Nephron progenitor cell (in vitro differentiated cells): Measurements from ENCODE around the gene CORT.
"Not testable (repeated sequence)": the region's sequence is repeated elsewhere in the genome, so short reads cannot be mapped to it uniquely, and the experiment has no call there.

Experiments used
- DNase-seq: peaks from one replicate; pipeline ENCODE4 v3.0.0; 2021
- H3K27ac Mint-ChIP-seq: 2 replicates; pipeline ENCODE4 v1.8.0; 2021; ENCODE audit warnings: mild to moderate bottlenecking, moderate library complexity, mixed read lengths
- H3K27me3 Mint-ChIP-seq: 2 replicates; pipeline ENCODE4 v1.8.0; 2021; ENCODE audit warnings: mild to moderate bottlenecking, low read depth, mixed read lengths; ENCODE audit not compliant: poor library complexity
- H3K36me3 Mint-ChIP-seq: 2 replicates; pipeline ENCODE4 v1.8.0; 2021; ENCODE audit warnings: low read depth, mixed read lengths
- H3K4me1 Mint-ChIP-seq: 2 replicates; pipeline ENCODE4 v1.8.0; 2021; ENCODE audit warnings: mixed read lengths
- H3K4me3 Mint-ChIP-seq: 2 replicates; pipeline ENCODE4 v1.8.0; 2021; ENCODE audit warnings: mild to moderate bottlenecking, moderate library complexity, mixed read lengths
- H3K9me3 Mint-ChIP-seq: 2 replicates; pipeline ENCODE4 v1.8.0; 2021; ENCODE audit warnings: mild to moderate bottlenecking, moderate library complexity, mixed read lengths
- CTCF ChIP-seq: fragments of 200-600 bp; sonication (generic); IDR thresholded peaks from 2 replicates; pipeline ENCODE4 v1.5.0; 2021; ENCODE audit warnings: antibody characterized with exemption

Gene CORT

GRCh38 chr1:10470043-10470442 is 20.2 kb downstream of the CORT start:
- Mint-ChIP-seq H3K9me3 (no peaks in the 10 kb centered on the region), H3K4me1 (peaks cover 29% of the 10 kb centered on the region), H3K27ac (no peak overlapping the region), H3K36me3 (peaks cover 26% of the 10 kb centered on the region), H3K27me3 (no peaks in the 10 kb centered on the region), H3K4me3 (no peak overlapping the region)
- DNase-seq: no peak
- TF ChIP-seq CTCF: no peak

- H3K27ac Mint-ChIP-seq: peak overlapping the region; percentile 98
- peak; percentile 26 for DNase-seq
- H3K36me3 Mint-ChIP-seq: peaks cover 22% of the 10 kb centered on the region
- TF ChIP-seq CTCF: no peak
- no peaks in the 10 kb centered on the region for H3K27me3 Mint-ChIP-seq
- H3K9me3 Mint-ChIP-seq: no peaks in the 10 kb centered on the region
- H3K4me1 Mint-ChIP-seq: peaks cover 41% of the 10 kb centered on the region
- peak overlapping the region; percentile 95 for H3K4me3 Mint-ChIP-seq
These were observed 21.8 kb downstream of the CORT start for GRCh38 chr1:10471411-10472219.

DNA sequence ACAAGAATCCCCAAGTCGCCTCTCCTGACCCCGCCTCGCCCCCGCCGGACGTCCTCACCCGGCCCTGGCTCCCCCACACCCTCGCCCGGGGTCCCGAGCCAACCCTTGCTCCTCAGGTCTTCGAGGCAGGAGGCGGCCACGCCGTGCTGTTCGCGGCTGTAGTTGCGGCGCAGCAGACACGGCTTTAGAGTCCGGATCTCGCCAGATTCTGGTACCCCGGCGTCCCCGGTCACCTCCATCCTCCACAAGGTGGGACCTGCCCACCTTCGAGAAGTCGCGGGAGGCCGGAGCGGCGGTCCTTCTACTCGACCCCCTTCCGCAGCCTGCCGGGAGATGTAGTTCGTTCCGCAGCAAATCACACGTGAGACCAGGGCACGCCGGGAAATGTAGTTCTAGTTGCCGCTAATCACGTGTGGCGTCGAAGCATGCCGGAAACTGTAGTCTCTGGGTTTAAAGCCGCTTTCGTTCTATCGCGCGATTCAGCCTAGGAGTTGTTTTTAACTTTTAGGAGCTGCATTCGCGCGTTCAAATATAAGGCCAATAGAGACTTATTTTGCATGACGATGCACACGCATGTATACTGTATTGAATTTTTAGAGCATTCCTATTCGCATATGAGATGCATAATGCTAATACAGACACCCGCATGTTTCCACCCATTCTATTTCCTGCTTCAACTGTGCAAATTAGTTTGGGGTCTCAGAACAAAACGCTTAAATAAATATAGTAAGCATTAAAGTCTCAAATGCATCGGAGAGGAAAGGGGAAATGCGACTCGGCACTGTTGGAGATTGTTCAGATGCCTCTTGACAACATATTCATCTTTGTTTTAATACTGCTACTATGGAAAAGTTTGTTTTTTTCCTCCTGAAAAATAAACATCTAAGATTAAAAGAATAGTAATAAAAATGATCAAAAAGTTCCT is 22.7 kb downstream of the CORT start, which contains the start of gene DFFA:
Gene DFFA, minus strand, starts transcription at position 310 of the 925 bp plus-strand sequence. Its CDS starts 71 bp downstream, at position 239.
- peak within 1 kb of the TSS; percentile 95 for H3K4me3 Mint-ChIP-seq
- DNase-seq: peak; percentile 91
- no peaks in the 10 kb centered on the region for H3K27me3 Mint-ChIP-seq
- H3K4me1 Mint-ChIP-seq: peaks cover 42% of the 10 kb centered on the region
- no peak for TF ChIP-seq CTCF
- H3K27ac Mint-ChIP-seq: peak within 1 kb of the TSS; percentile 98
- peaks cover 17% of the 10 kb centered on the region for H3K36me3 Mint-ChIP-seq
- H3K9me3 Mint-ChIP-seq: no peaks in the 10 kb centered on the region

GRCh38 chr1:10473145-10473765 is 23.4 kb downstream of the CORT start:
- no peaks in the 10 kb centered on the region for H3K27me3 Mint-ChIP-seq
- peak overlapping the region; percentile 66 for H3K27ac Mint-ChIP-seq
- H3K9me3 Mint-ChIP-seq: no peaks in the 10 kb centered on the region
- DNase-seq: no peak
- H3K4me1 Mint-ChIP-seq: peaks cover 42% of the 10 kb centered on the region
- TF ChIP-seq CTCF: no peak
- peak overlapping the region; percentile 95 for H3K4me3 Mint-ChIP-seq
- peaks cover 10% of the 10 kb centered on the region for H3K36me3 Mint-ChIP-seq

- peak overlapping the region; percentile 93 for H3K4me3 Mint-ChIP-seq
- not testable (repeated sequence) for H3K27me3 Mint-ChIP-seq, DNase-seq, H3K9me3 Mint-ChIP-seq, H3K36me3 Mint-ChIP-seq, H3K27ac Mint-ChIP-seq
- peaks cover 42% of the 10 kb centered on the region for H3K4me1 Mint-ChIP-seq
These were observed 24.4 kb downstream of the CORT start for GRCh38 chr1:10474309-10474612.
